HG03039 (cell line): ENCODE results near the gene ASAH2B.
A peak's percentile ranks its signal among the peaks of the same experiment; 100 is the strongest.
"Not testable (repeated sequence)": the region's sequence is repeated elsewhere in the genome, so short reads cannot be mapped to it uniquely, and the experiment has no call there.

Source experiments
- ATAC-seq: cut with Tn5 transposase; IDR thresholded peaks from one replicate; pipeline ENCODE4 v1.9.1; 2021; ENCODE audit warnings: mild to moderate bottlenecking, moderate library complexity; ENCODE audit not compliant: unreplicated experiment

The ASAH2B gene

DNA sequence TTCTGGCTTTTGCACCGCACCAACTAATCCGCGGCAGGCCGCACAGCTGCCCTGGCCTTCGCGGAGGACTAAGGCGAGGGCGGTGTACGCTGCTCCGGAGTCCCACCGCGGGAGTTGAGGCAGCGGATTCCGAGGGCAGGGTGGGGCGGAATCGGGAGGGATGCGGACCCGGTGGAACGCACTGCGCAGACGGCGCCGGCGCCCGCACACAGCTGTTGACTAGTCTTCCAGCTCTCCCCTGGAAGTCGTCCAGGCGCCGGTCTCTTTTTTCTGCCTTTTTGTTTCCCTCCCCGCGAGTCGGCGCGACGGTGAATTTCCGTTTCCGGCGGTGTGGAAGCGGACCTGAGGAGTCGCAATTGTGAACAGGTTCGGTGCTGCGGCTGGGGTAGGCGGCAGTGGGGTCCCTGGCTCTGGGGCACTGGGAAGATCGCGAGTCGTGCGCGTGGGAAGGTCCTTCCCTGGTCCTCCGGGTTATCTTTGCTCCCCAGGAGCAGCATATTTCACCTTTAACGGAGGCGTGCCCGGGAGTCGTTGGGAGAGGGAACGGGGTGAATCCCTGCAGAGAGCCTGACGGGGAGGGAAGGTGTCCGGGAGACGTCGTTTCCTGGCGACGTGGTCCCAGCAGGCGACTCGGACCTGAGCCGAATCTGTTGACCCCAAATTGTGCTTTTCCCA lies at the start of gene ASAH2B:
Gene ASAH2B, plus strand, starts transcription at position 319 of the 675 bp plus-strand sequence. CDS start 5,195 bp downstream, outside the sequence.
- peak; percentile 79 for ATAC-seq

DNA sequence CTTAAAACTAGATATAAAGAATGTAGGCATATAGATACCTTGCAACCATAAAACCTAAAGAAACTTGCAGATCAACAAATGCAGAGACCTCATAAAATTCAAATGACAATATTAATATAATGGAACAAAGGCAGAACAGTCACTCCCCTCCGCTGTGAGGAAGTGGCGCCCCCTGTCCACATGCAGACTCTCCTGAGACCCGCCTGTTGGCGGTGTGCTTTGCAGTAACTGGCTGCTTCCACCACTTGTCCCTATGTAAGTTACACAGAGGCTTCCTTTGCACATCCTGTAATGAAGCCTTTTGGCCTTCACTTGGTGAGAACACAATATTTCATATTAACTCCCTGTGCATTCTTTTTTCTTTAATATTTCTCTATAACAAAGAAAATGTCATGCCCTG lies 41.9 kb upstream of the ASAH2B start:
- not testable (repeated sequence) for ATAC-seq

GRCh38 chr10:50701947-50702346 lies 37.8 kb upstream of the ASAH2B start:
- ATAC-seq: not testable (repeated sequence)

DNA sequence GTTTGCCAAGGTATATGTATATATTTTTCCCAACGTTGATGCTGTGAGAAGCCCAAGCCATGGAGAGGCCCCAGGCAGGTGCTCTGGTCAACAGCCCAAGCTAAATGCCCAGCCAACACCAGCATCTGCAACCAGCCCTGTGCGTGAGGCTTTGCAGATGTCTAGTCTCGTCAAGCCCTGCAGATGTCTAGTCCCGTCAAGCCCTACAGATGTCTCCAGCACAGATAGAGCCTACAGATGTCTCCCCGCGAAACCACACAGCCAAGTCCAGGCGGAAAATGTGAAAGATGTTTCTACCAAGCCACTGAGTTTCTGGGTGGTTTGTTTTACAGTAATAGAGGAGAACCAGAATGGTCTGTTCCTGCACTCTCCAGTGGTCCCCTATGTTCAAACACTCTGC lies 36.7 kb upstream of the ASAH2B start:
- ATAC-seq: not testable (repeated sequence)

DNA sequence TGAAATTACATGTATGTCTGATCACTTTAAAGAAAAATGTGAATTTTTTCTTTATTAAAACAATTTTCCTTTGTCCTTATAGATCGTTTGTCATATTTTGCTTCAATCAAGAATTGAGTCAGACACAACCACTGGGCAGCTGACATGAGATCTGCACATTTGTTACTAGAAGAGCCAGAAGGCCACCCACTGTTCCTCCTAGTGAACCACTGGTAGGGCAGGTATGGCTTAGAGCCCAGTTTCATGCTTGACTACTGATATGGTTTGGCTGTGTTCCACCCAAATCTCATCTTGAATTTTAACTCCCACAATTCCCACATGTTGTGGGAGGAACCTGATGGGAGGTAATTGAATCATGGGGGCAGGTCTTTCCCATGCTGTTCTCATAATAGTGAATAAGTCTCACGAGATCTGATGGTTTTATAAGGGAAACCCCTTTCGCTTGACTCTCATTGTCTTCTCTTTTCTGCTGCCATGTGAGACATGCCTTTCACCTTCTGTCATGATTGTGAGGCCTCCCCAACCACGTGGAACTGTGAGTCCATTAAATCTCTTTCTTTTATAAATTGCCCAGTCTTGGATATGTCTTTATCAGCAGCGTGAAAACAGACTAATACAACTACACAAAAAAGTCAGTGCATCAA lies 35.2 kb upstream of the ASAH2B start:
- ATAC-seq: not testable (repeated sequence)

DNA sequence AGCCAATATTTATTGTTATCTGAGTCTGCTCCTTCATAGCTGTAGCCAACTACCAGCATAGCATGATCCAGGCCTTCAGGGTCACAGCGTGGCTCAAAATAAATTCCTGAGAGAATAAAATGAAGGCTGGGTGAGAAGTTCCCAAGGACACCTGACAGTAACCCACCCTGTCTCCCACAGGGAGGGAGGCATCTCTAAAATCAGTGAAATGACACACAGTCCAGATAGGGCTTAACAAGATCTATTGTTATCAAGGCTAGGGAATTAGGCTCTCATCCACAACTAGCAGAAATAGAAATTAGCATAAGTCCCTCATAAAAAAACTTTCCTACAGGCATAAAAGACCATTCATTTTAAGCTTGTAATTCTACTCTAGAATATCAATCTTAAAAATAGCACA lies 33.7 kb upstream of the ASAH2B start:
- not testable (repeated sequence) for ATAC-seq

DNA sequence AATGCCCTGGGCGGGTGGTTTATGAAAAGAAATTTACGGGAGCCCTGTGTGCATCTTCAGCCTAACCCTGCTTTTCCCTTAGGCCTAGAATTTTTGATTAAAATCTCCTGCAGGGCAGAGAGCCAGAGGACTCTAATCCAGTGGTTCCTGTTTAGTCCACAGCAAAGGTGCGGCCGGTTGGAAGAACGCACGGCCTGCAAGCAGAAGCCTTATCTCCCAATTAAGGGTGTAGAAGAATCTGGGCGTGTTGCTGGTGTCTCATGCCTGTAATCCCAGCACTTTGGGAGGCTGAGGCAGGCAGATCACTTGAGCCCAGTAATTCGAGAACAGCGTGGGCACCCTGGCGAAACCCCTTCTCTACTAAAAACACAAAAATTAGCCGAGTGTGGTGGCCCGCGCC lies 29.5 kb upstream of the ASAH2B start:
- ATAC-seq: not testable (repeated sequence)

DNA sequence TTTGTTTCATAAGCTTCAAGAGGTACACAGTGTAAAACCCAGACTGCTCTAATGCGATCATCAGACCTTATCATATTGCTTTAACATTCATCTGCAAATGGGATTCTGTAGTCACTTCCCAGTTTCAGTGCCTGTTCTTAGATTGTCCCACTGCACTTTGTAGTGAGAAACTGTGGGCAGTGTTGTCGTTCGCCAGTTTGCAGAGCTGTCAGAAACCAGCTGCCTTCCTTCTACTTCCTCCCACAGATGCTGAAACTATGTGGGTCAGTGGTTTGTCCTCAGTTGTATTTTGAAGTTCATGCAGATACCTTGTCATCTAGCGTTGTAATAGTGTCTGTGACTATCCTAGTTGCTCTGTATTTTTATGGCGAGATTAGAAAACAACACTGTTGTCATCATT lies 15.9 kb upstream of the ASAH2B start:
- ATAC-seq: peak; percentile 75

DNA sequence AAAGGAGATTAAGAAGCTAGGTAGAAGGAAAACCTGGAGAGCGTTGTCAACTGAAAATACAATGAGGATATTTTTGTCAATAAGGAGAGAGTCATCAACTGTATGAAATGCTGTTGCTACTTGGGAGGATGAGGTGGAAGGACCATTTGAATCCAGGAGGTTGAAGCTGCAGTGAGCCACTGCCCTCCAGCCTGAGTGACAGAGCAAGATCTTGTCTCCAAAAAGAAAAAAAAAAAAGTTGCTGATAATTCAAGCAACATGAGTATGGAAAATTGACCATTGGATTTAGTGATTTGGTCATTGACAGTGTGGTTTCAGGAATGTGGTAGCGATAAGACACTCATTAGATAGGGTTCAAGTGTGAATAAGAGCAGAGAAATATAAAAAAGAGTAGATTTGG lies 11.6 kb upstream of the ASAH2B start:
- ATAC-seq: not testable (repeated sequence)

GRCh38 chr10:50738987-50739617 lies 634 bp upstream of the ASAH2B start:
- not testable (repeated sequence) for ATAC-seq

DNA sequence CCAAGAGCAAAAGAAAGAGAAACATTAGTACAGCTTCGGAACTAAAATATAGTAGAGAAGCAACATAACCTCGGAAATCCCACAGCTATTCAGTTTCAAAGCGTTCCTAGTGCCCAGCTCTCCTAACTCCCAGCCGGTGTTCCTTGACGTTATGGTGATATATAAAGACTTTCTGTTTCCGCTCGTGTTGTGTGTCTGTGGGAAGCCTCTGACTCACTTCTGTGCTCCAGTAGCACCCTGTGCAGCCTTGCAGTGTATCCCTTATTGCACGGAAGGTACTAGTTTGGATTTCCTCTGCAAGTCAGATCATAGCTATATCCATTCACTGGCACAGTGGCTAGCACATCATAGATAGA lies 535 bp downstream of the ASAH2B start:
- ATAC-seq: peak; percentile 31

DNA sequence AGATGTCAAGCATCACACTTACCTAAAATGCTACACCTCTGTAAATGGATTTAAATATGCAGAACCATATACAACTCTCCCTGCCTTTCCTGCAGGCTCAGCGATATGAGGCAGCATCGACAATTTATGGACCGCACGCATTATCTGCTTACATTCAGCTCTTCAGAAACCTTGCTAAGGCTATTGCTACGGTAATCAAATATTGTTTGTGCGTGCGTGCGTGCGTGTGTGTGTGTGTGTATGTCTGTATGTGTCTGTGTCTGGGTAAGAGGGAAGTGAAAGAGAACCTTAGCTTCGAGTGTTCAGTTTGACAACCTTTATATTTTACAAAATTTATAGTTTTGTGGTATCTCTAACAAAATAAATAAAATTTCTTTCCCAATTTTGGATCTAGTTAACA lies 3.1 kb downstream of the ASAH2B start:
- ATAC-seq: not testable (repeated sequence)

DNA sequence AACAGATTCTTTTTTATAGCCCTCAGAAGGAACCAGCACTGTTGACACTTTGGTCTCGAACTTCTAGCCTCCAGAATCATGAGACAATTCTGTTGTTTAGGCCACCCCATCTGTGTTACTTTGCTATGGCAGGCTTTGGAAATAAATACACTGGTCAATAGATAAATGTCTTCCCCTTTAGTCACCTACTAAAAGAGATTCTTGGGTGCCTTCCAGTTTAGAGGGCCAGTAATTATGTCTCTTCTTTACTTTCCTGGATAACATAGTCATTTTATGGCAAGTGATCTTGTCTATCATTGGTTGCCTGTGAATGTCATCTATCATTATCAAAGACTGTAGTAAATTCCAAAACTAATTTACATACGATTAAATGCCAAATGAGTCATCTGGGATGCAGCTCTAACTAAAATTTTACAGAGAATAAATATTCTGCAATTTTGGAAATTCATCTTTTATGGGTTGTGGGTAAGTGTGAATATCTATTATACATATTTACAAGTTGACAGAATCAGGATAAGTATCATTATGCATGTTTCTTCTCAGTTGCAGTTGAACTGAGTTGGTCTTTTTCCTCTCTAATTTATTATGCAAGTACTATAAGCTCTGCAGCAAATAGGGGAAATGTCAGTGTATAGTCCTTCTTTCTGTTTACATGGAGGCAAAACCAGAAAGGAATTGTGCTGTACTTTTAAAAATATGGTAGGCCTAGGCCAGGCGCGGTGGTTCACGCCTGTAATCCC lies 27.2 kb downstream of the ASAH2B start:
- not testable (repeated sequence) for ATAC-seq

GRCh38 chr10:50772042-50772441 lies 32.3 kb downstream of the ASAH2B start:
- ATAC-seq: not testable (repeated sequence)

GRCh38 chr10:50774868-50775267 lies 35.1 kb downstream of the ASAH2B start:
- ATAC-seq: not testable (repeated sequence)

DNA sequence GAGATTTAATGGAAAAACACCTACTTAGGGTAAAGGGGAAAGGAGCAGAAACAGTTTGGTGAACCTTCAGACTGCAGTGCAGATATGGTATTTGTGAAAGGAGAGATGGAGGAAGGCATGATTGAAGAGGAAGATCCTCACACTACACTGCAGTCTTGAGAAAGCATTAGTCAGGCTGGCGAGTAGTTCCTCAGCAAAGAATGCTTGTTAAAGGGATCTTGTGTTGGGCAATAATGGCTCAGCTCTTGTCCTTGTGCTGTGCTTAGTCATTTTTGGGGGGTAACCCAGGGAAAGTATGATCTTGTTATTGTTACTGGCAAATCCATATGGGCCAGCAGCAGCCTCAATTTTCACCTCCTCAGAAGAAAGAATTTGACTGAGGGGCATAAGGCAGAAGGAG lies 40.3 kb downstream of the ASAH2B start:
- not testable (repeated sequence) for ATAC-seq

- not testable (repeated sequence) for ATAC-seq
These were observed 42.3 kb downstream of the ASAH2B start for GRCh38 chr10:50782017-50782416.

GRCh38 chr10:50787962-50788361 lies 48.2 kb downstream of the ASAH2B start:
- not testable (repeated sequence) for ATAC-seq

- no peak for ATAC-seq
These were observed 49.5 kb downstream of the ASAH2B start for GRCh38 chr10:50788951-50789945.

DNA sequence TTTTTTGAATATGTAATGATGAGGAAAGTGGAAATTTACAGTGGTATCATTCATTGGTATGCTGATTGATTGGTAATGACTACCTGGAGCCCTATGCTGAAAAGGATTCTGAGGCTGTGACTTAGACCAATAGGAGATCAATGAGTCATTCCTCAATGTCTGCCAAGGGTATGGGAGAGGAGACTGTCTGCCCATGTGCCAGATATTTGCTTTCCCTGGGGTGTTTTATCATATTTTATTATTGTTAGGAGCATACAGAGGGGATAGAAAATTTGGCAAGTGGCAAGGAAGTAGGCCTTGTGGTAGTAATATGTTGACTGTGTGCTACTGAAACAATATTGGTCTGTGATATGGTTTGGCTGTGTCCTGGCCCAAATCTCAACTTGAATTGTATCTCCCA lies 54.8 kb downstream of the ASAH2B start:
- ATAC-seq: no peak
